22Rv1 (cell line): Measurements from ENCODE around the gene MANF.

Experiments
- H3K27ac ChIP-seq: fragments of 450-650 bp; 2 replicates; pipeline ENCODE4 v1.5.1; 2017
- ZFX ChIP-seq: fragments of 450-650 bp; IDR thresholded peaks from 2 replicates; pipeline ENCODE4 v1.6.1; 2017; ENCODE audit warnings: antibody characterized with exemption, borderline replicate concordance
- TF ChIP-seq, protein P1 (sequence below): fragments of 450-650 bp; IDR thresholded peaks from 2 replicates; pipeline ENCODE4 v1.5.1; 2017; ENCODE audit warnings: mild to moderate bottlenecking

Gene MANF

DNA sequence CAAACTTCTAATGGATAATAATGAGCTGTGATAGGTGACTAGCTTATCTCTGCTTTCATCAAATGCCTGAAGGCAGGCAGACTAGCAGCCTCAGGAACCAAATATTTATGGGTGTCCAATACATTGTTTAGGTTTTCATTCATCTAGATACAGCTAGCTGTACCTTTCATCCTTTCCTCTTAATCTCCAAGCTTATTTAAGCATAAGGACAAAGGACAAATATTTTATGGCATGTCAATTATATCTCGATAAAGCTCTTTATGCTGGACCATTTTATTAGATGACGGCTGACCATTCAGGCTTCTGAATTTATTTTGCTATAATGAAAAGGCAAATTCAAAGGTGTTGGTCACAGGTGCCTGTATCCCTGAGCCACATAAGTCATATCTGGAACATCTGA, 22.9 kb downstream of the MANF start:
- H3K27ac ChIP-seq: no peak overlapping the region
- TF ChIP-seq, protein P1, sequence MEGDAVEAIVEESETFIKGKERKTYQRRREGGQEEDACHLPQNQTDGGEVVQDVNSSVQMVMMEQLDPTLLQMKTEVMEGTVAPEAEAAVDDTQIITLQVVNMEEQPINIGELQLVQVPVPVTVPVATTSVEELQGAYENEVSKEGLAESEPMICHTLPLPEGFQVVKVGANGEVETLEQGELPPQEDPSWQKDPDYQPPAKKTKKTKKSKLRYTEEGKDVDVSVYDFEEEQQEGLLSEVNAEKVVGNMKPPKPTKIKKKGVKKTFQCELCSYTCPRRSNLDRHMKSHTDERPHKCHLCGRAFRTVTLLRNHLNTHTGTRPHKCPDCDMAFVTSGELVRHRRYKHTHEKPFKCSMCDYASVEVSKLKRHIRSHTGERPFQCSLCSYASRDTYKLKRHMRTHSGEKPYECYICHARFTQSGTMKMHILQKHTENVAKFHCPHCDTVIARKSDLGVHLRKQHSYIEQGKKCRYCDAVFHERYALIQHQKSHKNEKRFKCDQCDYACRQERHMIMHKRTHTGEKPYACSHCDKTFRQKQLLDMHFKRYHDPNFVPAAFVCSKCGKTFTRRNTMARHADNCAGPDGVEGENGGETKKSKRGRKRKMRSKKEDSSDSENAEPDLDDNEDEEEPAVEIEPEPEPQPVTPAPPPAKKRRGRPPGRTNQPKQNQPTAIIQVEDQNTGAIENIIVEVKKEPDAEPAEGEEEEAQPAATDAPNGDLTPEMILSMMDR: no peak
- no peak for TF ChIP-seq ZFX

DNA sequence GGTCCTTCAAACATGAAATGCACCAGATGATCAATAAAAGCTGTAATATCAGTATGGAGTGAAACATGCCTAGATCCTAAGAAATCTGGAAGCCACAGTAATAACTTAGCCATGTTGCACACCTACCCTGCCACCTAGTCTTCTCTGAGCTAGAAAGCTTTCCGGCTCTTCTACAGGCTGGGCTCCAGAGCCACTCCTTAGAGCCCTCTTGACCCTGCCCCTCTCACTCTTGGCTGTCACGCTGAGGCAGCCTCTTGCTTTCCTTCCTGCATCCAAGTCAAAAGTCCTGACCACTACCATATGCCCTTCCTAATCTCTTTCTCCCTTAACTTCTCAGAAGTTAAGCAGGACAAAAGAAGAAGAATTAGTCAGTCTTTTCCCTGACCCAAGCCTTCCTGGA, 23.7 kb downstream of the MANF start:
- TF ChIP-seq, protein P1: no peak
- TF ChIP-seq ZFX: no peak
- no peak overlapping the region for H3K27ac ChIP-seq

DNA sequence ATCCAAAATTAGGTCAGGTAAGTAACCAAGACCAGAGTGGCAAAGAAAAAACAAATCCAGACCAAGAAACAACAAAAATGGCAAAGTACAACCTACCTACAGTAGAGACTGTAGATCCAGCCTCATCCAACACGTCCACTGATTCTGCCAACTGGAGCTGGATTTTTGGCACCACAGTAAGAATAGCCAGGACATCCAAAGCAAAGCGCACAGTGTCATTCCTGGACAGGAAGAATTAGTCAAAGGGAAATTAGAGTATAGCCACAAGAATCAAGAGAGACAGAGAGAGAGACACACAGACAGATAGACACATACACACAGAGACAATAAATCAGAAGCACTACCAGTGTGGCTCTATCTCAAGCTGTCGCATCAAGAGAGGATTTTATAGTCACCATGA, 37.1 kb downstream of the MANF start:
- TF ChIP-seq, protein P1: no peak
- TF ChIP-seq ZFX: no peak
- H3K27ac ChIP-seq: no peak overlapping the region

DNA sequence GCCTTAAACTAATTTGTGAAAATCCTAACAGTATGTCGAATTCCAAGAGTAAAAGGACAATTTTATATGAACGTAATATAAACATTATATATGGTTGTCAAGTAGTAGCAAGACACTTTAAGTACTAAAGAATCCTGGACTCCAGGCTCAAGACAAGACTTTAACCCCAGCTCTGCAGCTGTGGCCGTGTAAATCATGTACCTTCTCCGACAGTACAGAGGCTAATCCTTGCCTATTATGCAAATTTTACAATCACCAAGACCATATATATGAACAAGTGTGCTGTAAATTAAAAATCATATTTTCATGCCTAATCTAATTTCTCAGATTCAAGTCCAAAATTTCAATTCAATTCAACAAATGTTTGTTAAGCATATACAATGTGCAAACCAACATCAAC, 41.8 kb downstream of the MANF start:
- TF ChIP-seq, protein P1: no peak
- no peak for TF ChIP-seq ZFX

DNA sequence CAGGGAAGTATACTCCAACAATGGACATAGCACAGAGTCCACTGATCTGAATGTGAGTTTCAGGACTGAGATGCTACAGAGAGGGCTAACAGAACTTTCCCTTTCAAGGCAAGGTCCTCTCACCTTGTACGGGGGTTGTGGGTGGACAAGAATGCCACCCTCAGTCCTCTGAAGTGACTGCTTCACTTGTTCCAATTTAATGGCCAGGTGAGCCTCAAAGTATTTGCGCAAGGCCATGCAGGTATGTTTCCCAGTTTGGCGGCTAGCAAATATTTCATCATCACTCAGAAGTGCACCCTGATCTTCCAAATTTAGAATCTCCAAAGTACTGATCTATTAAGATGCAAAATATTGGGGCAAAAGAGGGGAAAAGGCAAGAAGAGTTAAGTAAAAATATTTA, 44.0 kb downstream of the MANF start:
- H3K27ac ChIP-seq: no peak overlapping the region
- no peak for TF ChIP-seq ZFX
- TF ChIP-seq, protein P1: no peak

More for the DNA sequence above, 41.8 kb downstream of the MANF start:
- H3K27ac ChIP-seq: no peak overlapping the region; the same call in 1 of the 2 replicates

DNA sequence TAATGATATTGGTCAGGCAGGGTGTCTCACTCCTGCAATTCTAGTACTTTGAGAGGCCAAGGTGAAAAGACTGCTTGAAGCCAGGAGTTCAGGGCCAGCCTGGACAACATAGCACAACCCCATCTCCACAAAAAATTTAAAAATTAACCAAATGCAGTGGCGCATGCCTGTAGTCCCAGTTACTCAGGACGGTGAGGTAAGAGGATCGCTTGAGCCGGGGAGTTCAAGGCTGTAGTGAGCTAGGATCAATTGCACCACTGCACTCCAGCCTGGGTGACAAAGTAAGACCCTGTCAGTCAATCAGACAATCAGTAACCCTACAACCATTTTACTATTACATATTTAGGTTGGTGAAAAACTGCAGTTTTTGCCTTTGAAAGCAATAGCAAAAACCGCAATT, 49.0 kb downstream of the MANF start:
- no peak overlapping the region for H3K27ac ChIP-seq
- TF ChIP-seq, protein P1: no peak

DNA sequence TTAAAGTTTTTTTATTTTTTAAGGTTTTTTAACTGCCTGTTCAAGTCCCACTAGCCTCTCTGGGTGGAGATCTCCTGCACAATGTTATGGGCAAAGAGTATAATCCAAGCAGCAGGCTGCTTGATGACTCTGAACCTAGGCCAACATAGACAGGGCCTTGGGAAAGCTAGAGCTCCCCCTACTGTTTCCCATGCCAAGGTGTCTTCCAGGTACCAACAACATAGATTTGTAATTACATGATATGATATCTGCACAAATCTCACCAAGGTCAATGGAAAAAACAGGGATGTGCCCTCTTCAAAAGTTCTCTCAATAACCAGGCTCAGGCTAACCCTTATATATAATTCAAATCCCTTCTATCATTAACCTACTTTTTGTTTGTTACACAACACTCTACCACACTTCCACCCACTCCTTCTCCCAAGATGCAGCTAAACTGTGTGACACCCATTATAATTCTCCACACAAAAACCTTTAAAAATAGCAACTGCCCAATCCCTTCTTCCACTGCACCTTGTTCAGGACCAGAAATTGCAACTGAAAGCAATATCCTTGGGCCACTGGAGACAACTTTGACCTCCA, 49.7 kb downstream of the MANF start:
- TF ChIP-seq, protein P1: peak; percentile 95
- no peak for TF ChIP-seq ZFX
- no peak overlapping the region for H3K27ac ChIP-seq
